Right lobe of liver (tissue), 4 donors: Measurements from ENCODE around the gene MYL11.

ENCODE experiments used
- POLR2A ChIP-seq: fragments of 450-650 bp; IDR thresholded peaks from one replicate; pipeline ENCODE4 v1.6.1; 2017; ENCODE audit warnings: antibody characterized with exemption, mild to moderate bottlenecking
- TF ChIP-seq, protein P1 (sequence below), 4 donors: fragments of 200-600 bp in 3 of 4; fragments of 450-650 bp in 1 of 4; IDR thresholded peaks; one replicate each; pipeline versions ENCODE4 v1.5.1 to v1.8.0; 2016 to 2022; ENCODE audit warnings: antibody characterized with exemption in 4 of 4, mild to moderate bottlenecking in 2 of 4
- donor health status: DM: no; HTN: no; CAD: no.
- donor health status: DM: no; HTN: no; CAD: no.
- donor health status: DM: no; HTN: yes; CAD: no.

DNA sequence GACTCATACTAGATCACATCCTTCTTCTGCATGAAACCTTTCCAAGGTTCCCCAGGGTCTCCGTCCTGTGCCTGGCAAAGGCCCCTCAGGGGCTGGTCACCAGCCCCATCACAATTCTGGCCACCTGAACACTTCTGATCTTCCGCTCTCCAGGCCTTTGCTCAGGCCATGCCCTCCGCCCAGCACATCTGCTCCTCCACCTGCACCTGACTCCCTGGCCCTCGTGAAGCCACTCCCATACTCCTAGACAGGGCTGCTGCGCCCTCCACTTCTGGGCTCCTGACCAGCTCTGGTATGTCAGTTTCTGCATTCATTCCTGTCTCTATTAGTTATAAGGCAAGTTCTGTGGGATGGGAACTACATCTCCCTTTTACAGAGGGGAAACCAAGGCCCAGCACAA lies 1.9 kb upstream of the MYL11 start:
- TF ChIP-seq, protein P1, sequence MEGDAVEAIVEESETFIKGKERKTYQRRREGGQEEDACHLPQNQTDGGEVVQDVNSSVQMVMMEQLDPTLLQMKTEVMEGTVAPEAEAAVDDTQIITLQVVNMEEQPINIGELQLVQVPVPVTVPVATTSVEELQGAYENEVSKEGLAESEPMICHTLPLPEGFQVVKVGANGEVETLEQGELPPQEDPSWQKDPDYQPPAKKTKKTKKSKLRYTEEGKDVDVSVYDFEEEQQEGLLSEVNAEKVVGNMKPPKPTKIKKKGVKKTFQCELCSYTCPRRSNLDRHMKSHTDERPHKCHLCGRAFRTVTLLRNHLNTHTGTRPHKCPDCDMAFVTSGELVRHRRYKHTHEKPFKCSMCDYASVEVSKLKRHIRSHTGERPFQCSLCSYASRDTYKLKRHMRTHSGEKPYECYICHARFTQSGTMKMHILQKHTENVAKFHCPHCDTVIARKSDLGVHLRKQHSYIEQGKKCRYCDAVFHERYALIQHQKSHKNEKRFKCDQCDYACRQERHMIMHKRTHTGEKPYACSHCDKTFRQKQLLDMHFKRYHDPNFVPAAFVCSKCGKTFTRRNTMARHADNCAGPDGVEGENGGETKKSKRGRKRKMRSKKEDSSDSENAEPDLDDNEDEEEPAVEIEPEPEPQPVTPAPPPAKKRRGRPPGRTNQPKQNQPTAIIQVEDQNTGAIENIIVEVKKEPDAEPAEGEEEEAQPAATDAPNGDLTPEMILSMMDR (IDR thresholded peaks at IDR 0.05), result no peak
- no peak for TF ChIP-seq POLR2A
